ENCODE results near the gene TUBB1.

TUBB1 gene

DNA sequence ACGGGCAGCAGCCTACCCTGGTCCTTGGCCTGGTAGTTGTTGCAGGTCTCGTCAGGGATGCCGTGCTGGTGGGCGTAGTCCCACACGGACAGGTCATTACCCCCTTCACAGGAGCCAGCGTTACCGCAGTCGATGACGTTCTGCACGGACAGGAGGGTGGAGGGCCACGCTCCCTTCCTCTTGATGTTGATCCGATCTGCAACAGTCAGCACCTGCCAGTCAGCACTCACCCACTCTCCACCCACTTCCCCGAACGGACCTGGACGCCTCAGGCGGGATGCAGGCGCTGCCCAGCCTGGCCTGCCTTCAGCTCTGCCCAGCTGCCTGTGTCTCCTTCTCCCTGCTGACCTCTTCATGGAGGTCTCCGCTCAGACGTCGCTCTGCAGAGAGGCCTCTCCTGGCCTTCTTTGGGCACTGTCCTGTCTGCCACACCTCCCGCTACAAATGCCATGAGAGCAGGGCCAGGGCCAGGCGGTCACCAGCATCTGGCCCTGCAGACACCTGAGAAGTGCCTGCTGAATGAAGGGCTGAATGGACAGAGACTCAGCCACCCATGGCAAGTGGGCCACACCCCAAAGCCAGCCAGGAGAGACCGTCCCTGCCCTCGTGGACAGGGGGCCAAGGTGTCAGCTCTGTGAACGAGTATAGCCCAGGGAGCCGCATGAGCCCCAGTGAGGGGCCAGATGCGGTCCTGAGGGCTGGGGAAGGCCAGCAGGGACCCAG is 17.6 kb upstream of the TUBB1 start:
- Histone ChIP-seq H3K79me2 (ENCODE audit: low read length) (no peaks in the 10 kb centered on the region), H3K9me2 (replicated peaks; ENCODE audit: insufficient read depth, low read length) (no peaks in the 10 kb centered on the region), H3K4me1 (ENCODE audit: low read length) (peaks cover 29% of the 10 kb centered on the region), H3K9me3 (replicated peaks; ENCODE audit: insufficient read depth, low read length) (no peaks in the 10 kb centered on the region), H2AFZ (ENCODE audit: low read length) (no peak overlapping the region), H3K9ac (ENCODE audit: low read length) (no peak overlapping the region), H3F3A (ENCODE audit: insufficient read depth, low read length) (peaks cover 23% of the 10 kb centered on the region), H3K27ac (ENCODE audit: low read length) (no peak overlapping the region), H3K27me3 (replicated peaks; ENCODE audit: insufficient read depth, low read length) (no peaks in the 10 kb centered on the region), H3K4me3 (ENCODE audit: low read length) (no peak overlapping the region), H3K4me2 (ENCODE audit: low read depth, low read length) (no peak overlapping the region), H4K20me1 (ENCODE audit: insufficient read depth, low read length) (no peaks in the 10 kb centered on the region), H3K36me3 (replicated peaks; ENCODE audit: insufficient read depth, low read length) (no peaks in the 10 kb centered on the region)
- no peak for DNase-seq
- TF ChIP-seq, protein P1, sequence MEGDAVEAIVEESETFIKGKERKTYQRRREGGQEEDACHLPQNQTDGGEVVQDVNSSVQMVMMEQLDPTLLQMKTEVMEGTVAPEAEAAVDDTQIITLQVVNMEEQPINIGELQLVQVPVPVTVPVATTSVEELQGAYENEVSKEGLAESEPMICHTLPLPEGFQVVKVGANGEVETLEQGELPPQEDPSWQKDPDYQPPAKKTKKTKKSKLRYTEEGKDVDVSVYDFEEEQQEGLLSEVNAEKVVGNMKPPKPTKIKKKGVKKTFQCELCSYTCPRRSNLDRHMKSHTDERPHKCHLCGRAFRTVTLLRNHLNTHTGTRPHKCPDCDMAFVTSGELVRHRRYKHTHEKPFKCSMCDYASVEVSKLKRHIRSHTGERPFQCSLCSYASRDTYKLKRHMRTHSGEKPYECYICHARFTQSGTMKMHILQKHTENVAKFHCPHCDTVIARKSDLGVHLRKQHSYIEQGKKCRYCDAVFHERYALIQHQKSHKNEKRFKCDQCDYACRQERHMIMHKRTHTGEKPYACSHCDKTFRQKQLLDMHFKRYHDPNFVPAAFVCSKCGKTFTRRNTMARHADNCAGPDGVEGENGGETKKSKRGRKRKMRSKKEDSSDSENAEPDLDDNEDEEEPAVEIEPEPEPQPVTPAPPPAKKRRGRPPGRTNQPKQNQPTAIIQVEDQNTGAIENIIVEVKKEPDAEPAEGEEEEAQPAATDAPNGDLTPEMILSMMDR (IDR thresholded peaks at IDR 0.05; ENCODE audit: low read length) = no peak
- TF ChIP-seq EZH2 (optimal IDR thresholded peaks at IDR 0.05; ENCODE audit: low read depth, low read length) = no peak
- no peak for TF ChIP-seq EZH2phosphoT487 (IDR thresholded peaks at IDR 0.05; ENCODE audit: low read length)

DNA sequence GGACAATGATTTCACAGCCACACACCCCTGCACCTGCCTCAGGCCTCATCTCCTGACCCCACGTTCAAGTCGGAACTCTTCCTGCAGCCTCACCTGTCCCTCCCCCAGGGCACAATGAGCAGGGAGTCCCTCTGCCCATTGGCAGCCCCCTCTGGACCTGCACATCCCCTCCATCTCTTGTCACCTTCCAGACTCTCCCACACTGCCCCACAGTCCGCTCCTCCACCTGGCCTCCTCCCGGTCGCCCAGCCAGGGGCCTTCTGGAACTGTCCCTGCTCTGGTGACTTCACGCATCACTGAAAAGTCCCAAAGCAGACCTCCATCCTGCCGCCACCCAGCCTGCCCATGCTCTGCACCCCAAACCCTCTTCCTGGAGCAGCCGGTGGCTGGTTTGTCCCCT is 16.8 kb upstream of the TUBB1 start:
- Histone ChIP-seq H3K36me3 (replicated peaks; ENCODE audit: insufficient read depth, low read length) (no peaks in the 10 kb centered on the region), H3K27me3 (replicated peaks; ENCODE audit: insufficient read depth, low read length) (no peaks in the 10 kb centered on the region), H3K9me3 (replicated peaks; ENCODE audit: insufficient read depth, low read length) (no peaks in the 10 kb centered on the region), H3K27ac (ENCODE audit: low read length) (no peak overlapping the region), H3K4me3 (ENCODE audit: low read length) (no peak overlapping the region), H3K9ac (ENCODE audit: low read length) (no peak overlapping the region), H3K4me1 (ENCODE audit: low read length) (peaks cover 30% of the 10 kb centered on the region), H4K20me1 (ENCODE audit: insufficient read depth, low read length) (no peaks in the 10 kb centered on the region), H2AFZ (ENCODE audit: low read length) (no peak overlapping the region), H3K79me2 (ENCODE audit: low read length) (no peaks in the 10 kb centered on the region), H3K4me2 (ENCODE audit: low read depth, low read length) (no peak overlapping the region), H3K9me2 (replicated peaks; ENCODE audit: insufficient read depth, low read length) (no peaks in the 10 kb centered on the region), H3F3A (ENCODE audit: insufficient read depth, low read length) (peaks cover 23% of the 10 kb centered on the region)
- DNase-seq = no peak
- TF ChIP-seq, protein P1 (IDR thresholded peaks at IDR 0.05; ENCODE audit: low read length) = no peak
- TF ChIP-seq EZH2 (optimal IDR thresholded peaks at IDR 0.05; ENCODE audit: low read depth, low read length) (no peak), EZH2phosphoT487 (IDR thresholded peaks at IDR 0.05; ENCODE audit: low read length) (no peak)

DNA sequence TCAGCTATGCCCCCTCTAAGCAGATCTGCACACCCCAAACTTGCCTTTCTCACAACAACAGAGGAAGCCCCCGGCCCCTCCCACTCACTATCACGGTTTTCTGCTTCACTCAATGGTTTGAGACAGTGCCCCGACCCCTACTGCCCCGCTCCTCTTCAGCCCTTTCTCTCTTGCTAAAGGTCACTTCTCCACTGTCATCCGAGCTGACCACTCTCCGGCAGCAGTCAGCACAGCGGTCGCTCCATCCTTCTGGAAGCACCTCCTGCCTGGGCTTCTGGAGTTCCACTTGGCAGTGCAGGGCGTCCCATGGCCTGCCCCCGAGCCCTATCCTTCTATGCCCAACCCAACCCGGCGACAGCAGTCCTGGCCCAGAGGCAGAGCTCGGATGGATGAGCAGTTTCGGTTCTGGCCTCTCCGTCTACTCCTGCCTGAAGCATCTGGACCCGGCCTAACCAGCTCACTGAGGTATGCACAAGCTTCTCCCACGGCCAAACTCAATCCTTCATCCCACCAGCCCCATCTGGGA is 16.3 kb upstream of the TUBB1 start:
- H3K36me3 ChIP-seq (replicated peaks; ENCODE audit: insufficient read depth, low read length) = no peaks in the 10 kb centered on the region
- H3K27ac ChIP-seq (ENCODE audit: low read length) = no peak overlapping the region
- no peaks in the 10 kb centered on the region for H3K27me3 ChIP-seq (replicated peaks; ENCODE audit: insufficient read depth, low read length)
- peaks cover 33% of the 10 kb centered on the region for H3K4me1 ChIP-seq (ENCODE audit: low read length)
- DNase-seq = no peak
- H3K9ac ChIP-seq (ENCODE audit: low read length) = no peak overlapping the region
- no peak overlapping the region for H2AFZ ChIP-seq (ENCODE audit: low read length)
- no peaks in the 10 kb centered on the region for H3K9me3 ChIP-seq (replicated peaks; ENCODE audit: insufficient read depth, low read length)
- no peaks in the 10 kb centered on the region for H3K9me2 ChIP-seq (replicated peaks; ENCODE audit: insufficient read depth, low read length)
- TF ChIP-seq EZH2phosphoT487 (IDR thresholded peaks at IDR 0.05; ENCODE audit: low read length) = no peak
- TF ChIP-seq, protein P1 (IDR thresholded peaks at IDR 0.05; ENCODE audit: low read length) = no peak
- TF ChIP-seq EZH2 (optimal IDR thresholded peaks at IDR 0.05; ENCODE audit: low read depth, low read length) = no peak
- no peaks in the 10 kb centered on the region for H3K79me2 ChIP-seq (ENCODE audit: low read length)
- H3K4me2 ChIP-seq (ENCODE audit: low read depth, low read length) = no peak overlapping the region
- H3F3A ChIP-seq (ENCODE audit: insufficient read depth, low read length) = peaks cover 23% of the 10 kb centered on the region
- no peaks in the 10 kb centered on the region for H4K20me1 ChIP-seq (ENCODE audit: insufficient read depth, low read length)
- no peak overlapping the region for H3K4me3 ChIP-seq (ENCODE audit: low read length)
